Epithelial cell of proximal tubule (primary cell): Measurements from ENCODE around the gene FAM50A. TPM values are rescaled to one million over a fixed set of nuclear protein-coding genes. Genes with fewer than 3 reads are reported as not detected.

Experiments used
- DNase-seq: peaks from one replicate; pipeline ENCODE4 v3.0.0-alpha.2; 2011; ENCODE audit warnings: low read depth
- H3K4me3 ChIP-seq: 2 replicates; pipeline ENCODE4 v1.5.1; 2011; ENCODE audit warnings: low read depth, mild to moderate bottlenecking, low read length
- total RNA-seq: library from RNA; depleted of rRNA; stranded (reverse); fragments of >200 nt; gene quantifications from 2 replicates; pipeline ENCODE4 v1.2.3, GENCODE V29; 2015
- TF ChIP-seq, protein P1 (sequence below): conservative IDR thresholded peaks from 2 replicates; pipeline ENCODE4 v1.5.1; 2012; ENCODE audit warnings: low read depth, mild to moderate bottlenecking, low read length

FAM50A gene
- total RNA-seq, 1 donor from 2014 or later = 74.1 TPM

DNA sequence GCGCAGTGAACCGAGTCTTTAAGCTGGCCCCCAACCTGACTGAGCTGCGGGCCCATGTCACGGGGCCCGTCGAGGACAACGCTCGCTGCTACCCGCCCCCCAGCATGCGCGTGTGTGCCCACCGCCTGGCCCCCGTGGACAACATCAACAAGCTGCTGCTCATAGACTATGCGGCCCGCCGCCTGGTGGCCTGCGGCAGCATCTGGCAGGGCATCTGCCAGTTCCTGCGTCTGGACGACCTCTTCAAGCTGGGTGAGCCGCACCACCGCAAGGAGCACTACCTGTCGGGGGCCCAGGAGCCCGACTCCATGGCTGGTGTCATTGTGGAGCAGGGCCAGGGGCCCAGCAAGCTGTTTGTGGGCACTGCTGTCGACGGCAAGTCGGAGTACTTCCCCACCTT, 16.4 kb downstream of the FAM50A start:
- no peak overlapping the region for H3K4me3 ChIP-seq
- TF ChIP-seq, protein P1, sequence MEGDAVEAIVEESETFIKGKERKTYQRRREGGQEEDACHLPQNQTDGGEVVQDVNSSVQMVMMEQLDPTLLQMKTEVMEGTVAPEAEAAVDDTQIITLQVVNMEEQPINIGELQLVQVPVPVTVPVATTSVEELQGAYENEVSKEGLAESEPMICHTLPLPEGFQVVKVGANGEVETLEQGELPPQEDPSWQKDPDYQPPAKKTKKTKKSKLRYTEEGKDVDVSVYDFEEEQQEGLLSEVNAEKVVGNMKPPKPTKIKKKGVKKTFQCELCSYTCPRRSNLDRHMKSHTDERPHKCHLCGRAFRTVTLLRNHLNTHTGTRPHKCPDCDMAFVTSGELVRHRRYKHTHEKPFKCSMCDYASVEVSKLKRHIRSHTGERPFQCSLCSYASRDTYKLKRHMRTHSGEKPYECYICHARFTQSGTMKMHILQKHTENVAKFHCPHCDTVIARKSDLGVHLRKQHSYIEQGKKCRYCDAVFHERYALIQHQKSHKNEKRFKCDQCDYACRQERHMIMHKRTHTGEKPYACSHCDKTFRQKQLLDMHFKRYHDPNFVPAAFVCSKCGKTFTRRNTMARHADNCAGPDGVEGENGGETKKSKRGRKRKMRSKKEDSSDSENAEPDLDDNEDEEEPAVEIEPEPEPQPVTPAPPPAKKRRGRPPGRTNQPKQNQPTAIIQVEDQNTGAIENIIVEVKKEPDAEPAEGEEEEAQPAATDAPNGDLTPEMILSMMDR = no peak
- DNase-seq = no peak

DNA sequence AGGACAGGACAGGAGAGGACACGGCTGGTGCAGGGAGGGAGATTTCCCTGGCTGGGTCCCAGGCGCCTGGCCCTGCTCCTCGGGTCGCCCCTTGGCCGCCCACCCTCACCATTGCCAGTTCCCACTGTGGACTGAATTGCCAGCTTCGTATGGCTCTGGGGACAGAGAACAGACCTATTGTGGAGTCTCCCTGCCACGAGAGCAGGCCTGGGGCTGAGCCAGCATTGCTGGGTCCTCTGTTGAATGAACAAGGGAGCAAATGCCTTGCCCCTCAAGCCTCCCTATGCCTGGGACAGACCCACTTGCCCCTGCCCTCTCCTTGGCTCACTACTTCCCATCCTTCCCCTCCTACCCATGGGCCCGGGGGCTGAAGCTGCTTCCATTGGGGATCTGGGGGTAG, 18.5 kb downstream of the FAM50A start:
- DNase-seq = no peak
- no peak overlapping the region for H3K4me3 ChIP-seq
- TF ChIP-seq, protein P1 = no peak

DNA sequence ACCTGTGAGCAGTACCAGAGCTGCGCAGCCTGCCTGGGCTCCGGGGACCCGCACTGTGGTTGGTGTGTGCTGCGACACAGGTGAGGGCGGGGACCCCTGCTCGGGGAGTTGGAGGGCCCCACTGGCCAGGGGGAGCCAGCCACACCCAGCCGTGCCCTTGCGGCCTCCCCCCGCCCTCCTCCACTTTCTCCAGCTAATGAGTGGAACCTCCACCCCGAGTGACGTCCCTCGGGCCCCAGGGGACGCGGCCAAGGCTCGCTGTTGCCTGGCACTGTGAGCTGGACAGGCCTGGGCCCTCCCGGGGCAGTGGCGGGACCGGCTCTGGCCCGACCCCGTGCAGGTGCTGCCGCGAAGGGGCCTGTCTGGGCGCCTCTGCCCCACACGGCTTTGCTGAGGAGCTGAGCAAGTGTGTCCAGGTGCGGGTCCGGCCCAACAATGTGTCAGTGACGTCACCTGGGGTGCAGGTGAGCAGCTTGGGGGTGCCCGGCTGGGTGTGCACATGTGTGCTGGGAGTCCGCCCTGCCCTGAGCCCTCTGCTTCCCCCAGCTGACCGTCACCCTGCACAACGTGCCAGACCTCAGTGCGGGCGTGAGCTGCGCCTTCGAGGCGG, 19.8 kb downstream of the FAM50A start:
- TF ChIP-seq, protein P1 = no peak
- DNase-seq = no peak
- no peak overlapping the region for H3K4me3 ChIP-seq

DNA sequence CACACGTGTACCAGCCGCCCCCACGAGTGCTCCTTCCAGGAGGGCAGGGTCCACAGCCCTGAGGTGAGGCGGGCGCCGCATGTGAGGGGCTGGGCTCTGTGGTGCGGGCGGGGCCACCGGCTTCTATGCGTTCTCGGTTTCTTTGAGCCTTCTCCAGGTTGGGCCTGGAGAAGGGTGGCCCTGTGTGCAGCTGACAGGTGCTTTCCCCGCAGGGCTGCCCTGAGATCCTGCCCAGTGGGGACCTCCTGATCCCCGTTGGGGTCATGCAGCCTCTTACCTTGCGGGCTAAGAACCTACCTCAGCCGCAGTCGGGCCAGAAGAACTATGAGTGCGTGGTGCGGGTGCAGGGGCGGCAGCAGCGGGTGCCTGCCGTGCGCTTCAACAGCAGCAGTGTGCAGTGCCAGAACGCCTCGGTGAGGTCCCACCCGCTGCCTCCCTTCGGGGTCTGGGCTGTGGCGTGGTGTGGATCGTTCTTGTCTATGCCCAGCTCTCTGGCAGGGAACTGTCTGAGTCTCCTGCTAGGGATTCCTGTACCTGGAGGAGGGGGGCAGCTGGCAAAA, 20.9 kb downstream of the FAM50A start:
- TF ChIP-seq, protein P1 = no peak
- no peak for DNase-seq
- H3K4me3 ChIP-seq = no peak overlapping the region

DNA sequence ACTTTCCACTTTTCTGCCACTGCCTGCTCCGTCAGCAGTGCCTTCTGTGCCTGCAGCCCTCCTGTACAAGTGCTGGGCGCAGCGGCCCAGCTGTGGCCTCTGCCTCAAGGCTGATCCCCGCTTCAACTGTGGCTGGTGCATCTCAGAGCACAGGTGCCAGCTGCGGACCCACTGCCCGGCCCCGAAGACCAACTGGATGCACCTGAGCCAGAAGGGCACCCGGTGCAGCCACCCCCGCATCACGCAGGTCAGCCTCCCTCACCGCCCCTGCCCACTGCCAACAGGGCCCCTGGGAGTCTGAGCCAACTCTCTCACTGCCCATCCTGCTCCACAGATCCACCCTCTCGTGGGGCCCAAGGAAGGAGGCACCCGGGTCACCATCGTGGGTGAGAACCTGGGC, 21.7 kb downstream of the FAM50A start:
- DNase-seq = no peak
- TF ChIP-seq, protein P1 = no peak
- H3K4me3 ChIP-seq = no peak overlapping the region

DNA sequence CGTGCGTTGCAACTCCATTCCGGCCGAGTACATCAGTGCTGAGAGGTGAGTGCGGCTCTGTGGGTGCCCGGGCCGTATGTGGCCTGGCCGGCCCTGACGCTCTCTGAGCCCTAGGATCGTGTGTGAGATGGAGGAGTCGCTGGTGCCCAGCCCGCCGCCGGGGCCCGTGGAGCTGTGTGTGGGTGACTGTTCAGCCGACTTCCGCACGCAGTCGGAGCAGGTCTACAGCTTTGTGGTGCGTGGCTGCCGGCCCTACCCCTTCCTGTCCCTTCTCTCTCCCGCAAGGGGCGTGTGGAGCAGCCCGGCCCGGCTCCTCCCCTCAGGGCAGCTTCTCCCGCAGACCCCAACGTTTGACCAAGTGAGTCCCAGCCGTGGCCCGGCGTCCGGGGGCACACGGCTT, 22.1 kb downstream of the FAM50A start:
- TF ChIP-seq, protein P1 = no peak
- no peak for DNase-seq
- no peak overlapping the region for H3K4me3 ChIP-seq

DNA sequence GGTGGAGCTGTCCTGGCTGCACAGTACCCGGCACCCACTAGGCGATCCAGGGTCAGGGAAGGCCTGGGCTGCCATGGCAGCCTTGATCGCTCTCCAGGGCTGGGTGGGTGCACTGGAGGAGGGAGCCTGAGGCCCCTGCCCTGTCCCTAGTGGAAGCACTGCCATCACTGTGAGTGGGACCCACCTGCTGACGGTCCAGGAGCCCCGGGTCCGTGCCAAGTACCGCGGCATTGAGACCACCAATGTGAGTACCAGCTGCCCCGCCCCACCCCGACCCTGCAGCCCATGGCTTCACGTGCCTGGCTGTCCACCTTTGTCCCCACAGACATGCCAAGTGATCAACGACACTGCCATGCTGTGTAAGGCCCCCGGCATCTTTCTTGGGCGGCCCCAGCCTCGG, 23.0 kb downstream of the FAM50A start:
- DNase-seq = no peak
- TF ChIP-seq, protein P1 = no peak
- no peak overlapping the region for H3K4me3 ChIP-seq
